ENCODE measurements around the gene IFTAP. TPM values are rescaled to one million over a fixed set of nuclear protein-coding genes. Genes with fewer than 3 reads are reported as not detected.
A peak's percentile ranks its signal among the peaks of the same experiment; 100 is the strongest.
"Not testable (repeated sequence)": the region's sequence is repeated elsewhere in the genome, so short reads cannot be mapped to it uniquely, and the experiment has no call there.

IFTAP gene
- total RNA-seq, 1 donor from 2014 or later: 12.3 TPM

GRCh38 chr11:36672815-36673450 lies 78.6 kb downstream of the IFTAP start:
- intact Hi-C loops (cut with DNase I): loop anchor here (5.0 kb wide), 1 partner anchor 111 kb away; no protein-coding TSS in a partner anchor
- no peak for DNase-seq
- Histone ChIP-seq H3K27ac (no peak overlapping the region), H3K27me3 (no peaks in the 10 kb centered on the region), H3K4me1 (no peaks in the 10 kb centered on the region), H3K36me3 (no peaks in the 10 kb centered on the region), H3K9me3 (no peaks in the 10 kb centered on the region), H3K4me3 (no peak overlapping the region)
- peak; percentile 94 for TF ChIP-seq CTCF (IDR thresholded peaks at IDR 0.05)
- ATAC-seq: no peak

- intact Hi-C loops (cut with DNase I); DNase-seq; H3K4me1 ChIP-seq; H3K27ac ChIP-seq; H3K4me3 ChIP-seq; H3K9me3 ChIP-seq; H3K27me3 ChIP-seq; ATAC-seq; H3K36me3 ChIP-seq: not testable (repeated sequence)
These were observed 85.2 kb downstream of the IFTAP start for GRCh38 chr11:36679547-36679946.

GRCh38 chr11:36683818-36684217 lies 89.5 kb downstream of the IFTAP start:
- intact Hi-C loops (cut with DNase I): no loop called here
- Histone ChIP-seq H3K4me3 (no peak overlapping the region), H3K36me3 (no peaks in the 10 kb centered on the region), H3K27me3 (no peaks in the 10 kb centered on the region), H3K27ac (no peak overlapping the region), H3K9me3 (no peaks in the 10 kb centered on the region), H3K4me1 (no peaks in the 10 kb centered on the region)
- ATAC-seq (no peak), DNase-seq (no peak)
- no peak for TF ChIP-seq CTCF (IDR thresholded peaks at IDR 0.05)

GRCh38 chr11:36684840-36685801 lies 90.8 kb downstream of the IFTAP start:
- intact Hi-C loops (cut with DNase I): no loop called here
- Histone ChIP-seq H3K36me3 (no peaks in the 10 kb centered on the region), H3K4me1 (no peaks in the 10 kb centered on the region), H3K4me3 (no peak overlapping the region), H3K9me3 (no peaks in the 10 kb centered on the region), H3K27ac (no peak overlapping the region), H3K27me3 (no peaks in the 10 kb centered on the region)
- ATAC-seq (no peak), DNase-seq (no peak)
- no peak for TF ChIP-seq CTCF (IDR thresholded peaks at IDR 0.05)

GRCh38 chr11:36688132-36688531 lies 93.8 kb downstream of the IFTAP start:
- no peaks in the 10 kb centered on the region for H3K36me3 ChIP-seq
- no peak for ATAC-seq
- DNase-seq: no peak
- no peaks in the 10 kb centered on the region for H3K4me1 ChIP-seq
- no peaks in the 10 kb centered on the region for H3K27me3 ChIP-seq
- no peak overlapping the region for H3K4me3 ChIP-seq
- no peaks in the 10 kb centered on the region for H3K9me3 ChIP-seq
- no peak overlapping the region for H3K27ac ChIP-seq
- no peak for TF ChIP-seq CTCF (IDR thresholded peaks at IDR 0.05)
- intact Hi-C loops (cut with DNase I): no loop called here
